K562 (cell line): ENCODE measurements around the gene TMEM176B.

Source experiments
- DACH1 ChIP-seq: fragments of 450-650 bp; IDR thresholded peaks from 2 replicates; pipeline ENCODE4 v1.6.1; 2018; ENCODE audit not compliant: partially characterized antibody
- GATA2 ChIP-seq: sonication (generic); formaldehyde crosslinking; IDR thresholded peaks from 2 replicates; pipeline ENCODE4 v1.4.0; 2020; ENCODE audit warnings: mild to moderate bottlenecking, missing genetic modification reagents
- GATAD2A ChIP-seq: fragments of 450-650 bp; IDR thresholded peaks from 2 replicates; pipeline ENCODE4 v1.6.1; 2017
- HMGXB4 ChIP-seq: sonication (generic); formaldehyde crosslinking; IDR thresholded peaks from 2 replicates; pipeline ENCODE4 v1.8.1; 2023; ENCODE audit warnings: mild to moderate bottlenecking, missing genetic modification reagents
- IRF2 ChIP-seq: sonication (generic); formaldehyde crosslinking; IDR thresholded peaks from 2 replicates; pipeline ENCODE4 v1.8.1; 2022; ENCODE audit warnings: mild to moderate bottlenecking, missing genetic modification reagents
- POLR2A ChIP-seq: fragments of 450-650 bp; conservative IDR thresholded peaks from 2 replicates; pipeline ENCODE4 v1.6.1; 2016
- RAD21 ChIP-seq, 2 experiments: fragments of 250-450 bp in 1 of 2; fragments of 450-650 bp in 1 of 2; sonication (Bioruptor Pico) in 1 of 2; formaldehyde crosslinking in 1 of 2; IDR thresholded peaks in 1 of 2; conservative IDR thresholded peaks in 1 of 2; 2 replicates each; pipeline versions ENCODE4 v1.4.0 to v1.8.0; 2020 to 2022; ENCODE audit warnings: mild to moderate bottlenecking in 2 of 2, moderate library complexity in 1 of 2
- RBBP5 ChIP-seq: fragments of 200-600 bp; sonication (generic); IDR thresholded peaks from 2 replicates; pipeline ENCODE4 v1.6.1; 2012; ENCODE audit warnings: borderline replicate concordance, mild to moderate bottlenecking, low read length, control low read depth, inconsistent platforms; ENCODE audit not compliant: insufficient read depth, poor library complexity, severe bottlenecking
- SP1 ChIP-seq: sonication (generic); formaldehyde crosslinking; IDR thresholded peaks from 2 replicates; pipeline ENCODE4 v1.8.1; 2022; ENCODE audit warnings: mild to moderate bottlenecking, missing genetic modification reagents
- TAF1 ChIP-seq: IDR thresholded peaks from 2 replicates; pipeline ENCODE4 v1.6.1; 2011; ENCODE audit warnings: mild to moderate bottlenecking, low read length, moderate library complexity; ENCODE audit not compliant: insufficient read depth, control insufficient read depth, severe bottlenecking; ENCODE audit errors: extremely low read depth
- ZBTB8A ChIP-seq: fragments of 450-650 bp; IDR thresholded peaks from 2 replicates; pipeline ENCODE4 v1.6.1; 2018; ENCODE audit warnings: mild to moderate bottlenecking, moderate library complexity; ENCODE audit not compliant: partially characterized antibody
- ZNF384 ChIP-seq: IDR thresholded peaks from 2 replicates; pipeline ENCODE4 v1.6.1; 2012; ENCODE audit warnings: low read depth, low read length, improper control_type of control experiment
- ZNF707 ChIP-seq: fragments of 250-450 bp; sonication (Bioruptor Pico); conservative IDR thresholded peaks from 2 replicates; pipeline ENCODE4 v1.8.0; 2022; ENCODE audit warnings: inconsistent platforms, mild to moderate bottlenecking, moderate library complexity
- TF ChIP-seq, protein P1 (sequence below): sonication (generic); formaldehyde crosslinking; IDR thresholded peaks from 2 replicates; pipeline ENCODE4 v1.9.0; 2022; ENCODE audit warnings: mild to moderate bottlenecking, missing genetic modification reagents

DNA sequence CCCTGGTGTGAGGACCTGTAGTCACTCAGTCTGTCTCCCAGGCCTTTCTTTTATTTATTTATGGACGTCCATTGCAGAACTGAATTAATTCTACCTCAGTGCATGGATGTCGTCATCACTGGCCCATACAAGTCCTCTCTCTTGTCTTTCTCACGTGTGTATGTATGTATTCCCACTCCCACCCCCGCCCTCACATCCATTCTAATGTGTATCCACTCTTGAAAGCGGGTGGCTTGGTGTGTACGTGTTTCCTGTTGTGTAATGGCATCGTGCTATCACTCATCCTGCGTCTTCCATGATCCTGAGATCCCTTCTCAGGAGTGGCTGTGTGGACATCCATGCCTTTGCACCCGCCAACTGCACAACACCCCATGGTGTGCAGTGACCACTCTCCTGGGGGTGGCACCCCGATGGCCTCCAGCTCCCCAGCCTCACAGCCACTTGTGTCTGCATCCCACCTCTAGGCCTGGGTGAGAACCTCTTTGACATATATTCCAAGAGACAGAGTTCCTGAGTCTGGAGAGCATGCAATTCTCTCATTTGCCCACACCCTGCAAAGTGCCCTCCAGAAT is 49.1 kb upstream of the TMEM176B start:
- TF ChIP-seq GATAD2A = no peak
- TF ChIP-seq RAD21 (CRISPR knock-in tag; conservative IDR thresholded peaks at IDR 0.05 in 1 of 2, IDR thresholded peaks at IDR 0.05 in 1 of 2) = no peak
- TF ChIP-seq, protein P1, sequence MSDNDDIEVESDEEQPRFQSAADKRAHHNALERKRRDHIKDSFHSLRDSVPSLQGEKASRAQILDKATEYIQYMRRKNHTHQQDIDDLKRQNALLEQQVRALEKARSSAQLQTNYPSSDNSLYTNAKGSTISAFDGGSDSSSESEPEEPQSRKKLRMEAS (CRISPR knock-in tag) = no peak
- no peak for TF ChIP-seq IRF2 (CRISPR knock-in tag)
- TF ChIP-seq ZBTB8A = no peak
- TF ChIP-seq HMGXB4 (CRISPR knock-in tag) = no peak
- TF ChIP-seq GATA2 (CRISPR knock-in tag) = no peak
- no peak for TF ChIP-seq TAF1
- TF ChIP-seq RBBP5 = no peak
- no peak for TF ChIP-seq POLR2A
- TF ChIP-seq DACH1 = no peak
- TF ChIP-seq ZNF384 = no peak
- TF ChIP-seq SP1 (CRISPR knock-in tag) = no peak
- no peak for TF ChIP-seq ZNF707 (CRISPR knock-in tag)
